ENCODE results near the gene CFAP46.

CFAP46 gene

GRCh38 chr10:132948351-132948750 is 6.0 kb upstream of the CFAP46 start:
- DNase-seq (ENCODE audit: low read depth), result no peak
- H3K4me3 ChIP-seq (ENCODE audit: control insufficient read depth, low read depth, low read length), result no peak overlapping the region
- TF ChIP-seq, protein P1, sequence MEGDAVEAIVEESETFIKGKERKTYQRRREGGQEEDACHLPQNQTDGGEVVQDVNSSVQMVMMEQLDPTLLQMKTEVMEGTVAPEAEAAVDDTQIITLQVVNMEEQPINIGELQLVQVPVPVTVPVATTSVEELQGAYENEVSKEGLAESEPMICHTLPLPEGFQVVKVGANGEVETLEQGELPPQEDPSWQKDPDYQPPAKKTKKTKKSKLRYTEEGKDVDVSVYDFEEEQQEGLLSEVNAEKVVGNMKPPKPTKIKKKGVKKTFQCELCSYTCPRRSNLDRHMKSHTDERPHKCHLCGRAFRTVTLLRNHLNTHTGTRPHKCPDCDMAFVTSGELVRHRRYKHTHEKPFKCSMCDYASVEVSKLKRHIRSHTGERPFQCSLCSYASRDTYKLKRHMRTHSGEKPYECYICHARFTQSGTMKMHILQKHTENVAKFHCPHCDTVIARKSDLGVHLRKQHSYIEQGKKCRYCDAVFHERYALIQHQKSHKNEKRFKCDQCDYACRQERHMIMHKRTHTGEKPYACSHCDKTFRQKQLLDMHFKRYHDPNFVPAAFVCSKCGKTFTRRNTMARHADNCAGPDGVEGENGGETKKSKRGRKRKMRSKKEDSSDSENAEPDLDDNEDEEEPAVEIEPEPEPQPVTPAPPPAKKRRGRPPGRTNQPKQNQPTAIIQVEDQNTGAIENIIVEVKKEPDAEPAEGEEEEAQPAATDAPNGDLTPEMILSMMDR (IDR thresholded peaks at IDR 0.05; ENCODE audit: control insufficient read depth, insufficient read depth, low read depth, low read length, missing control alignments), result no peak

DNA sequence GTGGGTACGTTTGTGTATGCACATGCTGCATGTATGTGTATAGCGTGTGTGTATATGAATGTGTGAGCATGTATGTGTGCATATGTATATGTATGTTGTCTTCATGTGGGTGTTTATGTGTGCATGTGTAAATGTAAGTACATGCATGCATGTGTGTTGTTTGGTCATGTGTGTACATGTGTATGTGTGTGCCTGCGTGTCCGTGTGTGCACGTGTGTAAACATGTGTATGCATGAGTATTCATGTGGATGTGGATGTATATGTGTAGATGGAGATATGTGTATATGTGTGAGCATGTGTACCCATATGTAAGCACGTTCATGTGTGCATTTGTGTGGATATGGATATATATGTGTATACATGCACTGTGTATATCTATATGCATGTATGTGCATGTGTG is 5.5 kb upstream of the CFAP46 start:
- no peak overlapping the region for H3K4me3 ChIP-seq (ENCODE audit: control insufficient read depth, low read depth, low read length)
- DNase-seq (ENCODE audit: low read depth), result no peak
- TF ChIP-seq, protein P1 (IDR thresholded peaks at IDR 0.05; ENCODE audit: control insufficient read depth, insufficient read depth, low read depth, low read length, missing control alignments), result no peak

GRCh38 chr10:132946806-132947546 is 4.6 kb upstream of the CFAP46 start:
- no peak for DNase-seq (ENCODE audit: low read depth)
- H3K4me3 ChIP-seq (ENCODE audit: control insufficient read depth, low read depth, low read length), result no peak overlapping the region
- TF ChIP-seq, protein P1 (IDR thresholded peaks at IDR 0.05; ENCODE audit: control insufficient read depth, insufficient read depth, low read depth, low read length, missing control alignments), result no peak

- TF ChIP-seq, protein P1 (IDR thresholded peaks at IDR 0.05; ENCODE audit: control insufficient read depth, insufficient read depth, low read depth, low read length, missing control alignments), result no peak
- H3K4me3 ChIP-seq (ENCODE audit: control insufficient read depth, low read depth, low read length), result no peak overlapping the region
- DNase-seq (ENCODE audit: low read depth), result no peak
These were observed 3.9 kb upstream of the CFAP46 start for GRCh38 chr10:132946311-132946710.

- no peak for DNase-seq (ENCODE audit: low read depth)
- no peak overlapping the region for H3K4me3 ChIP-seq (ENCODE audit: control insufficient read depth, low read depth, low read length)
- TF ChIP-seq, protein P1 (IDR thresholded peaks at IDR 0.05; ENCODE audit: control insufficient read depth, insufficient read depth, low read depth, low read length, missing control alignments), result no peak
These were observed 3.5 kb upstream of the CFAP46 start for GRCh38 chr10:132945894-132946255.

DNA sequence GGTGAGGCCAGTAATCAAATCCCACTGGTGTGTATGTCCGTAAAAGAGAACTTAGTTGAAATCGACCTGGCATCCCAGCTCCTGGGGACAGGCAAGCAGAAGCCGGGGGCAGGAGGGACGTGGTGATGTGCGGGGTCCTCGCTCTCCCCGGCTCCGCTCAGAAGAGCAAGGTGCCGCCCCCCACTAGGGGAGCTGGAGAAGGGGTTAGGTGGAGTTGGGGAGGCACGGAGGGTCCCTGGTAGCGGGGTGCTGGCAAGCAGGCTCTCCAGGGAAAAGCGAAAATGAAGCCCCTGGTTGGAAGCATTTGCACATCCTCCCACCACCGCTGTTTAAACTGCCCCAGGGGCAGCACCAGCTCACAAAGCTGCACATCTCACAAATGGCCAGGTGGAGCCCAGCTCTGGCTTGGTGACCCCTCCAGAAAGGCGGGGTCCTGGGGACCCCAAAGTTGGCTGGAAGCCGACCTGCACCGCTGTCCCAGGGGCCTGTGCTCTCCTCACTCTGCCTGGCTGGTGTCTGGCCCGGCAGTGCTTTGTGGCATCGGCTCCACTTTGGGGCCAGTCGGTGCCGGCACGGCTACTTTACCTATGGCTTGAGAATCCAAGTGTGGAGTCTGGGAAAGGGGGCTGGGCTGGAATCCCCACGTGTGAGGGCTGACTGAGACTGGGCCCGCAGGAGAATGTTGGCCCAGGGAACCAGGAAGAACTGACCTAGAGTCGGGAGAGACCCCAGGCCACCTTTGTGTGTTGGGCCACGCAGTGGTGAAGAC is 2.9 kb upstream of the CFAP46 start:
- DNase-seq (ENCODE audit: low read depth), result no peak
- TF ChIP-seq, protein P1 (IDR thresholded peaks at IDR 0.05; ENCODE audit: control insufficient read depth, insufficient read depth, low read depth, low read length, missing control alignments), result no peak

More for the DNA sequence above, 2.9 kb upstream of the CFAP46 start:
- H3K4me3 ChIP-seq (ENCODE audit: control insufficient read depth, low read depth, low read length), result no peak overlapping the region
